Measurements from ENCODE around the gene FAM181A. TPM values are rescaled to one million over a fixed set of nuclear protein-coding genes. Genes with fewer than 3 reads are reported as not detected.

Gene FAM181A
- total RNA-seq, 1 experiment from 2014 or later: not detected

GRCh38 chr14:93895023-93895604 is 32.0 kb upstream of the FAM181A start:
- Histone ChIP-seq H4K5ac (ENCODE audit: insufficient read length, low read depth, low read length) (no peak overlapping the region), H3K79me2 (ENCODE audit: insufficient read depth, low read length) (no peaks in the 10 kb centered on the region), H3K23ac (ENCODE audit: insufficient read length, low read depth, low read length) (no peak overlapping the region), H3K14ac (ENCODE audit: insufficient read depth, low read length) (no peak overlapping the region), H3K4me1 (ENCODE audit: insufficient read depth, low read length) (no peaks in the 10 kb centered on the region; the same call in 1 of the 2 replicates), H3K23me2 (ENCODE audit: insufficient read length, low read depth, low read length, poor library complexity, severe bottlenecking) (no peaks in the 10 kb centered on the region), H3T11ph (ENCODE audit: low read length) (no peak overlapping the region), H3K27ac (ENCODE audit: insufficient read length, low read depth, low read length) (no peak overlapping the region), H3K4me2 (ENCODE audit: insufficient read depth, insufficient read length, low read length) (no peak overlapping the region), H2AFZ (ENCODE audit: low read length) (no peak overlapping the region), H2BK5ac (ENCODE audit: insufficient read length, low read length) (no peak overlapping the region), H4K8ac (replicated peaks; ENCODE audit: insufficient read length, low read depth, low read length) (no peak overlapping the region), H4K91ac (ENCODE audit: insufficient read length, low read depth, low read length) (no peak overlapping the region), H3K9me3 (ENCODE audit: control insufficient read depth, low read depth, low read length) (no peaks in the 10 kb centered on the region), H2BK12ac (ENCODE audit: insufficient read length, low read depth, low read length) (no peak overlapping the region), H3K9ac (ENCODE audit: extremely low read depth, insufficient read length, low read length) (no peak overlapping the region), H4K20me1 (ENCODE audit: control insufficient read depth, insufficient read depth, insufficient read length) (no peaks in the 10 kb centered on the region), H3K79me1 (ENCODE audit: insufficient read depth, low read depth, low read length, poor library complexity, severe bottlenecking) (no peaks in the 10 kb centered on the region), H2BK120ac (ENCODE audit: low read depth, low read length, poor library complexity, severe bottlenecking) (no peak overlapping the region), H3K56ac (ENCODE audit: insufficient read length, low read depth, low read length) (no peak overlapping the region), H3K4ac (ENCODE audit: low read depth, low read length) (no peak overlapping the region), H2BK15ac (ENCODE audit: low read depth, low read length) (no peak overlapping the region), H3K27me3 (ENCODE audit: insufficient read depth, low read length) (no peaks in the 10 kb centered on the region), H2AK5ac (ENCODE audit: insufficient read length, low read length) (no peak overlapping the region), H3K18ac (ENCODE audit: insufficient read length, low read depth, low read length) (no peak overlapping the region), H2BK20ac (ENCODE audit: low read depth, low read length, poor library complexity, severe bottlenecking) (no peak overlapping the region)
- no peaks in the 10 kb centered on the region for H3K36me3 Mint-ChIP-seq (ENCODE audit: insufficient read depth in 1 of 3, low read depth in 3 of 3)
- peak; percentile 80 for DNase-seq
- H3K27ac Mint-ChIP-seq: no peak overlapping the region
- H3K9me3 Mint-ChIP-seq: no peaks in the 10 kb centered on the region
- H3K27me3 Mint-ChIP-seq (ENCODE audit: low read depth): peaks cover 2% of the 10 kb centered on the region
- H3K4me1 Mint-ChIP-seq: peaks cover 42 to 47% of the 10 kb centered on the region in 2 experiments
- TF ChIP-seq CTCF (conservative IDR thresholded peaks at IDR 0.05): no peak
- WGBS (ENCODE audit: extremely low coverage, insufficient read length, low lambda C conversion rate): no CpG with 5 or more reads among the region's 9 CpGs
- H3K4me3 Mint-ChIP-seq: 0 out of 5 replicates have a peak overlapping the region, but pooled peaks of 1 of the 2 experiments have one; percentile 21

Measured in H9 (cell line).